MM.1S (cell line): ENCODE measurements around the gene SLC2A5.

Experiments
- CTCF ChIP-seq: fragments of 300-600 bp; sonication (generic); IDR thresholded peaks from 2 replicates; pipeline ENCODE4 v1.5.1; 2016; ENCODE audit warnings: antibody characterized with exemption, low read length, mixed read lengths
- EZH2 ChIP-seq: fragments of 300-600 bp; sonication (generic); optimal IDR thresholded peaks from 2 replicates; pipeline ENCODE3; 2017; ENCODE audit warnings: low read depth, mild to moderate bottlenecking, antibody characterized with exemption, low read length, mixed read lengths

GRCh38 chr1:9016455-9016854 is 53.0 kb downstream of the SLC2A5 start:
- TF ChIP-seq CTCF: no peak
- TF ChIP-seq EZH2: no peak
